Keratinocyte (primary cell): ENCODE measurements around the gene CNTNAP5.

Experiments
- EZH2 ChIP-seq: IDR thresholded peaks from one replicate; pipeline ENCODE4 v1.6.1; 2012; ENCODE audit warnings: inconsistent platforms, mild to moderate bottlenecking, low read length, moderate library complexity
- TF ChIP-seq, protein P1 (sequence below), 3 experiments: IDR thresholded peaks in 1 of 3; conservative IDR thresholded peaks in 1 of 3; optimal IDR thresholded peaks in 1 of 3; 2 replicates in 2 of 3; 3 replicates in 1 of 3; pipeline versions ENCODE3 to v1.5.1; 2011; ENCODE audit warnings: low read length in 3 of 3, mild to moderate bottlenecking in 3 of 3, moderate library complexity in 2 of 3, control low read depth in 1 of 3, inconsistent platforms in 1 of 3; ENCODE audit not compliant: insufficient read depth in 2 of 3; ENCODE audit errors: extremely low read depth in 1 of 3

DNA sequence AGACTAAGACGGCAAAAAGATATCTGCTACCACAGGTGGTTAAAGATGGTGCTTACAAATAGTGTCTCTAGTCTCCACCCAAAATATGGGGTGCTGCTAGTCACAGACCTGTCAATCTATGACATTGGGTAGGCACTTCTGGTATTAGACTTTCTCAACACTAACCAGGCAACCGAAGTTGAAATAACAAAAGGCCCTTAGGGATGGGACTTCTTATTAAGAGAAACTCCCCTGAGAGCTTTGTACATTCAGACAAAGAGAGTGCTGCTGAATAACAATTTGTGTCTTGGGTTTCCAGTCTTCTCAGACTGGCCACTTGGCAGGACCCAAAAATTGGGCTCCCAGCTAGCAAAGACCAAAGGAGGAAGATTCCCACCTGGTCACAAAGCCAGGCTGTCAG lies 310.0 kb downstream of the CNTNAP5 start:
- TF ChIP-seq, protein P1, sequence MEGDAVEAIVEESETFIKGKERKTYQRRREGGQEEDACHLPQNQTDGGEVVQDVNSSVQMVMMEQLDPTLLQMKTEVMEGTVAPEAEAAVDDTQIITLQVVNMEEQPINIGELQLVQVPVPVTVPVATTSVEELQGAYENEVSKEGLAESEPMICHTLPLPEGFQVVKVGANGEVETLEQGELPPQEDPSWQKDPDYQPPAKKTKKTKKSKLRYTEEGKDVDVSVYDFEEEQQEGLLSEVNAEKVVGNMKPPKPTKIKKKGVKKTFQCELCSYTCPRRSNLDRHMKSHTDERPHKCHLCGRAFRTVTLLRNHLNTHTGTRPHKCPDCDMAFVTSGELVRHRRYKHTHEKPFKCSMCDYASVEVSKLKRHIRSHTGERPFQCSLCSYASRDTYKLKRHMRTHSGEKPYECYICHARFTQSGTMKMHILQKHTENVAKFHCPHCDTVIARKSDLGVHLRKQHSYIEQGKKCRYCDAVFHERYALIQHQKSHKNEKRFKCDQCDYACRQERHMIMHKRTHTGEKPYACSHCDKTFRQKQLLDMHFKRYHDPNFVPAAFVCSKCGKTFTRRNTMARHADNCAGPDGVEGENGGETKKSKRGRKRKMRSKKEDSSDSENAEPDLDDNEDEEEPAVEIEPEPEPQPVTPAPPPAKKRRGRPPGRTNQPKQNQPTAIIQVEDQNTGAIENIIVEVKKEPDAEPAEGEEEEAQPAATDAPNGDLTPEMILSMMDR (optimal IDR thresholded peaks at IDR 0.05 in 1 of 3, IDR thresholded peaks at IDR 0.05 in 1 of 3, conservative IDR thresholded peaks at IDR 0.05 in 1 of 3; ENCODE audit: extremely low read depth in 1 of 3, insufficient read depth in 2 of 3, low read length in 3 of 3) = no peak
- TF ChIP-seq EZH2 = no peak
